HG03196 (cell line): ENCODE measurements around the gene TSPO.

Experiments used
- ATAC-seq: cut with Tn5 transposase; IDR thresholded peaks from one replicate; pipeline ENCODE4 v1.9.1; 2021; ENCODE audit not compliant: unreplicated experiment

Gene TSPO

DNA sequence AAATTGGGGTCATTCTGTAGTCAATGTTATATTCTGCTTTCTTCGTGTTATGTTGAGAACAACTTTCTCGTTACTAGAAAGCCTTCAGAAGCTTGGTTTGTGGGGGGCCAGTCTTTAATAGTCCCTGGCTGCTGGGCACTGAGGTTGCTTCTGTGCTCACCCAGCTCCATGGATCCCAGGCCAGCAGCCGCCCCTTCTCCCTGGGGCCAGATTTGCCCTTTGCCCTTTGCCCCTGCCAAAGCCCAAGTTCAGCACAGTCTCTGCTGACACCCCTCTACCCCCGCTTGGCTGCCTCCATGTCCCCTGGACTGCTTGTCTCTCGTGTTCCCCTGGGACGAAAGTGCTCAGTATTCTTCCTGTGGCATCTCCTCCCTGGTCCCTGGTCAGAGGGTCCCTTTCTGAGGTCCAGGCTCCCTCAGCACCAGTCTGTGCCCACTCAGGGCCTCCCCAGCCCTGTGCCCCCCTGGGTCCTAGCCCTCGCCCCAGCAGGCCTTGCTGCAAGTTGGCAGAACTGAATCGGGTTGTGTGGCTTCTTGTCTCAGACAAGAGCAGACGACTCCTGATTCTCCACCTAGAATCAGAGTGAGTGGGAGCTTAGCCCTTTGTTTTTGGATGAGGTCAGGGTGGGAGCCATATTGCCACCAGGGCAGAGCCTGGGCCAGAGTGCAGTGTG is 6.7 kb downstream of the TSPO start:
- no peak for ATAC-seq

DNA sequence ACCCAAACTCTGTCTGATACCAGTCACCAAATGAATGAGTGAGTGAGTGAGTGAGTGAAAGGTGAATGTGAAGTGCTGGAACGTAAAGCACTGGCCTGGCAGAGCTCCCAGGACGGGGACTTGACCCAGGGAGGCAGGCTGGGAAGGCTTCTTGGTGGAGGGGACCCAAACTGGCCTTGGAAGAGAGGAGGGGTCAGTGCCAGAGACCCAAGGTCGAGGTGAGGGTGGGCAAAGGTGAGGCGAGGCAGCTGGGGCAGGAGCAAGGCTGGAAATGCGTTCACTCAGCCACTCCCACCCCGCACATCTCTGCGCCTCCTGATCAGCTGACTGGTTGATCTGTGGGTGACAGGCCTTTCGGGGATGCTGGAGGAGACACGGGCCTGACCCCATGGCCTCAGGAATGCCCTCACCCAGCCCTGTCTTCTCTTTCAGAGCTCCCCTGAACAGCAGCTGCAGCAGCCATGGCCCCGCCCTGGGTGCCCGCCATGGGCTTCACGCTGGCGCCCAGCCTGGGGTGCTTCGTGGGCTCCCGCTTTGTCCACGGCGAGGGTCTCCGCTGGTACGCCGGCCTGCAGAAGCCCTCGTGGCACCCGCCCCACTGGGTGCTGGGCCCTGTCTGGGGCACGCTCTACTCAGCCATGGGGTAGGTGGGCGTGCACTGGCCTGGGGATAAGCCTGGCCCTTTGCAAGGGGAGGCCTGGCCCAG is 7.6 kb downstream of the TSPO start:
- no peak for ATAC-seq

DNA sequence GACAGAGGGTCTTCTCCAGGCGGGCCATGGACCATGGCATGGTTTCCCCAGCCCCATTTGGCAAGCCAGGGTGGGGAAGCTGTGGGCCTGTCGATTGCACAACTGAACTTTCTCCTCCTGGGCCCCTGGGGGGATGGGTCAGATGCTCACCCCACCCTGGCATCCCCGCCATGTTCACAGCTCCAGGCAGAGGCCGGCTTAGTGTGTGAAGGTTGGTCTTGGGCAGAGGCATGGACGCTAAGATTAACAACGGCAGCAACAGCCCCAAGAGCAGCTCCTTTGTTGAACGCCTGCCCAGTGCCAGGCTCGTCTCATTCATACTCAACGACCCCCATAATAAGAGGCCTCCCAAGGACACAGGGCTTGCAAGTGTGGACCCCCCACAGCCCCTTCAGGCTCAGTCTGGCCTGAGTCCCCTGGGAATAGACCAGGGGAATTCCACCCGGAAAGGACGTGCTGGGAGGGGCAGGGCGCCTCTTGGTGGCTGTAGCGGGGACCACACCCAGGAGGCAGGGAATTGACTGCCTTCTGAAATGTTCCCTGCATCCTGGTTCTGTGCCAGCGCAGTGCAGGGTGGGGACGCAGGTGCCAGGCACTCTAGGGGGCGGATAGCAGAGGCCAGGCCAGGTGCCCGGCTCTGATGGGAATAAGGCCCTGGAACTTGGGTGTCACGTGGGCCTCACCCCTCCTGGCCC is 8.3 kb downstream of the TSPO start:
- no peak for ATAC-seq

DNA sequence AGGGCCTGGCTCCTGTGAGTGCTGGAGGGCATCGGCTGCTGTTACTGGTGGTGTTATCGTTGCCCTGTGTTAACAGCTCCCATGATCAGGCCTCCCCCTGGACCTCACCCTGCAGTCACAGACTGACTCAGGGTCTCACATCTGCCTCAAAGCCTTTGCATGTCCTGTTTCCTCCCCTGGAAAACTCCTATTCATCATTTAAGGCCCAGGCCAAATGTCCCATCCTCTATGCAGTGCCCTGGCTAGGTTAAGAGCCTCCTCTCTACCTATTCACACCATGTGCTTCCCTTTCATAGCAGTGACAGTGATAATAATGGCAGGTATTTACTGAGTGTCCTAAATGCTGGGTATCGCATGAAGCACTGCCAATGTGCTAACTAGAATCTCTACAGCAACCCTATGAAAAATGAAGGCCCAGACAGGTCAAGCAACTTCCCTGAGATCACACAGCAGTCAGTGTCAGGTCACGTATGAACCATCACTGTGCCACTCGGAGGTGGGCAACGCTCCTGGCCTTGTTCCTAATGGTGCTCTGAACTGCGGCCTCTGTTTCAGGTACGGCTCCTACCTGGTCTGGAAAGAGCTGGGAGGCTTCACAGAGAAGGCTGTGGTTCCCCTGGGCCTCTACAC is 9.3 kb downstream of the TSPO start:
- no peak for ATAC-seq

DNA sequence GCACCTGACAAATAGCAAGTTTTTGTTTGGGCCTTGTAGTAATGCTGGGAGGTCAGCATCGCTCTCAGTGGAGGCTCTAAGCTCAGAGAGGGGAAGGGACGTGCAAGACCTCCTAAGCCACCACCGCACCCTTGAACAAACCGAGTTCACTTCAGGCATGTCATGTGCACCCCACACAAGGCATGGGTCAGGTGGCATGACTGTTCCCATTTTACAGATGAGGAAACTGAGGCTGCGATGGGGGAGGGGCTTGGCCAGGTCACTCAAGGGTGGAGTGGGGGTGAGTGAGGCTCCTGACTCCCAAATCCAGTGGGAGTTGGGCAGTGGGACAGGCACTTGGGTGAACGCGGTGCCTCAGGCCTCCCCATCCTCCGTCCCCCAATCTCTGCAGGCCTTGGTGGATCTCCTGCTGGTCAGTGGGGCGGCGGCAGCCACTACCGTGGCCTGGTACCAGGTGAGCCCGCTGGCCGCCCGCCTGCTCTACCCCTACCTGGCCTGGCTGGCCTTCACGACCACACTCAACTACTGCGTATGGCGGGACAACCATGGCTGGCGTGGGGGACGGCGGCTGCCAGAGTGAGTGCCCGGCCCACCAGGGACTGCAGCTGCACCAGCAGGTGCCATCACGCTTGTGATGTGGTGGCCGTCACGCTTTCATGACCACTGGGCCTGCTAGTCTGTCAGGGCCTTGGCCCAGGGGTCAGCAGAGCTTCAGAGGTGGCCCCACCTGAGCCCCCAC is 11.2 kb downstream of the TSPO start:
- ATAC-seq, result no peak

DNA sequence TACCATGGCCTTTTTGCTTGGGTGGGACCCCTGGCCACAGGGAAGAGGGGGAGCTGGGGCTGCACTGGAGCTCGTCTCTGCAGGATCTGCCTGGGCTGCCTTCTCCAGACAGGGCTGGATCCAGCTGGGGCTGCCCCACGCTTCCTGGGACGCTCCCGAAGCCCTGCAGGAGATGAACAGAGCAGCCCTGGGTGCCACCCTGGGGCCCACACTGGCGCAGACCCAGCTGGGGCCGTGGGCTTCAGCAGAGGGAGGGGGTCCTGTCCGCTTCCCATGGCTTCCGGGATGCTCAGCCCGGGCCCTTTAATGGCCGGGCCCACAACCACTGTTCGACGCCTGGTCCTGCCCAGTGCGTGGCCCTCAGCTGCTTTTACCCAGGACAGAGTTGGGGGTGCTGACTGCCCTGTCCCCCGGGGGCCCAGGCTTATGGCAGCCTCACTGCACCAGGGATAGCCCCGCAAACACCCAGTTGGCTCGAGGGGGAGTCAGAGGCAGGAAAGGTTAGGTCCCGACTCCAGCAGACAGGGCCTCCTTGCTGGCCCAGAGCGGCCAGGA is 12.0 kb downstream of the TSPO start:
- ATAC-seq, result no peak

DNA sequence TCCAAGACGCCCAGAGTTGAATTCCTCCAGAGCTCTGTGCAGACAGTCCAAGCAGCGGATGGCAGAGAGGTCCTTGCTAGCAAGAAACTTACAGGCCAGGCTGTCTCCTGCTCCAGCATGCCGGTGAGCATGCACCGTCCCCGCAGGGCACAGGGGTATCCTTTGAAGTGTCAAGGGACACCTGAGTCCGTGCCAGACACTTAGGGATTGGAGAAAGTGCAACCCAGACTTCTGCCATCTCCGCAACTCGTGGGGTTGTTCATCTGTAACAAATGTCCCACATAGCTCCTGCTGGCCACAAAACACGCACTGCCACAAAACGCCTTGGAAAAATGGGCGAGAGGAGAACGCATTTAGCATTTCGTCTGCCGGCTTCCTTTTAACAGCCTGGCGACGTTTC is 13.3 kb downstream of the TSPO start:
- ATAC-seq, result no peak

DNA sequence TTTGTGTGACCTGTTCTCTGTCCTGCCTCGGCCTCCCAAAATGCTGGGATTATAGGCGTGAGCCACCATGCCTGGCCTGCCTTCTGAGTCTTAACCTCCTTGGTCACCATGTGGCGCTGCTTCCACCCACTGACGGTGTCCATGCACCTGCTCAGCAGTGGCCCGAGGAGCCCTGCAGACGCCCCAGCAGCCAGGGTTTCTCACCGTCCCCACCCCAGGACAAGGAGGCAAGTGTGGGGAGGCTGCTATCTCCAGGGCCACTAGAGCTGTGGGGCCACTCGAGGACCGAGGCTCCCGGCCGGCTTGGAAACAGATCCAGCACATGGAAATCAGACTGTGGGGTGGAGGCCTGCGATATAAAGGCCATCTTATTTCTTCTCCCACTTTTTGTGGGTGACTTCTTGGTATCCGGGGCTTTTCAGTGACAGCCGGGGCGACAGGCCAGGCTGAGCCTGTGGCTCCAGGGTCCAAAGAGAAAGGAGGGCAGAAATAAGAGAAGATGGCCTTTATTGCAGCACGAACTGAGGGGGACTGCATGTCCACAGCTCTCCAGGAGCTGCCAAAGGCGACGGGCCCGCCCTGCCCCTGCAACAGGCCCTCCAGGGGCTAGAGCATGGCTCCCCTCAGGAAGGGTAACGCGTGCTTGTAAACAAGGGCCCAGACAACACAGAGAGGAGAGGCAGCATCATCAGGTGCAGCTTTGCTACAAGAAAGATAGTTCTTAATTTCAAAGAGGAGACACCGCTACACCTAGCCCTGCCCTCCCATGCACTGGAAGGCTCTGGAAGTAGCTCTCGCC is 15.0 kb downstream of the TSPO start:
- ATAC-seq, result no peak

DNA sequence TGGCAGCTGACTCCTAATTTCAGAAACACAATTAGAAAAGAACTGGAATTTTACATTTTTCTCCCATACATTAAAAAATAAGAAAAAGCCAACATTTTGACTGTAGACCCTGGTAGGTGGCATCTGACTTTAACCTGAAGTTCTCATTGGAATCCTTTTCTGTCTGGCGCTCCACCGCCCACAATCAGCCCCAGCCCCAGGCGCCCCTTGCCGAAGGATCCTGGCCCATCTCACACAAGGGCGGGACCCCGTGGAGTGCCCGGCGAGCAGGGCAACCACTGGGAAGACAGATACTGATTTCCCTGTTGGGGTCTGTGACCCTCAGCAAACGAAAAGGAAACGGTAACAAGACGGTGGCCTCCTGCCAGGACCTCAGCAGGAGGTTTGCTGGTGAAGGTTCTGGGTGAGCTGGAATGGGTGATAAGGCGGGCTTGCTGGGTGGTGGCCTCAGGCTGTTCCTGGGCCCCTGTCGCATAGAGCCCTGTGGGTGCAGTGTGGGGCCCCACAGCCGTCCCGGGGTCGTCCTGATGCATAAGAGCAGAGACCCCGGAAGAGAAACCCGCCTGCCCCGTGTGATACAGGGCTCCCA is 15.7 kb downstream of the TSPO start:
- no peak for ATAC-seq

DNA sequence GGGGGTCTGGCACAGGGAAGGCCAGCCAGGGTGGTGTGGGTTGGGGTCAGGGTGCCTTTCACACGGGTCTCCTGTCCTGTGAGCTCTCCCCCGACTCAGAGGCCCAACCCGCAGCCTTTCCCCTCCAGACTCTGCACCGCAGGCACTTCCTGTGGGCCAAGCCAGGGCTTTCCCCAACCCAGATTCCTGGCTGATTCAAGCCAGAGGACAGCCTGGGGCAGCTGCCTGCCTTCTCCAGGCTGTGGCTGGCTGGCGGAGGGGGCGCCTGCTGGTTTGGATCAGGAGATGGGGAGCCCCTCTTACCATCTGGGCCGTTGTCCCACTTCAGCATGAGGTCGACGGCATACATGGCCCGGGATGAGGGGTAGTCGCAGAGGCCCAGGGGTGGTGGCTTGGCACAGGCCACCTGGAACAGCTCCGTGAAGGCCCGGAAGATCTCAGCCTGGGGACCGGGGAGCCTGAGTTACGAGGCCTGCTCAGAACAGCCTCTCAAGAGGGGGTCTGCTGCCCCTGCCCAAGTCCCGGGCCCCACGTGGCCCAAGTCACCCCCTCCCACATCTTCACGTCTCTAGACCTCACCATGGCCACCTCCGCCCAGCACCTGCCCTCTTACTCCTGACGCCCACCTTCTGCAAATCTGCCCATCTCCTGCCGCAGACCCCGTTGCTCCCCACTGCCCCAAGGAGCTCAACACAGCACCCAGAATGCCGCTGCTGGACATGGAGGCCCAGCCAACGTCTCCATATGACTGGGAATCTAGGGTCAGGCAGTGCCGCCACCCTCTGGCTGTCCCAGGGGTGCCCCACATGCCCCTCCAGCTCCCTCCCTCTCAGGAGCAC is 17.3 kb downstream of the TSPO start:
- ATAC-seq, result no peak

DNA sequence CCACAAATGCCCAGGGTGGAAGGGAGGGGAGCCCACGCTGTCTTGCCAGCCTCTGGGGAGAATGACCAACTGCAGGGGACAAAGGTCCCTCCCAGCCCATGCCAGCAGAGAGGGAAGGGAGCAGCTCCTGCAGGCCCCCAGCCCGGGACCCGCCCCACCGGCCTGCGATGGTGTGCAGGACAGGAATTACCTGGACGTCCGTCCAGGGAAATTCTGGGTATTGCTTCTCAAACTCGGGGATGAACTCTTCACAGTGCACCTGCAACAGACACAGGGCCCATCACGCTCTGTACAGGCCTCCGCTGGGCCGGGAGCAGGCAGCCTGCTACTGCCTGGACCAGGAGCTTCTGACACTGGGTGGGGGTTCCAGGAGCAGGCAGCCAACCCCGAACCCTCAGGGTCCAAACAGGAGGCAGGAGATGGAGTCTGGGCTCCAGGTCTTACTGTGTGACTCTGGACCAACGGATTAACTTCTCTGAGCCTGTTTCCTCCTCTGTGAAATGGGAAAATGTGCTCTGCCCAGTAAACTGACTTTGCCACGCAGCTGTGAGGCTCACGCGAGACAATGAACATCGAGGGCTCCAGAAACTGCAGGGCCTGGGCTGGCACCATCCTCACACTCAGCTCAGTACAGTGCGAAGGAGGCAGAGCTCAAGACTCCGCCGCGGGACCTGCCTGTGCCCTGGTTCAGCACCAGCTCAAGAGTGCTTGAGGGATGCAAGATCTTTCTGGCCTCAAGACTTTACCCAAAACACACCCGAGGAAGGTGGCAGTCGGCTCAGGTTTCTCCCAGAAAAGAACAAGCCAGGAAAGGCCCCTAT is 18.2 kb downstream of the TSPO start:
- ATAC-seq, result no peak

DNA sequence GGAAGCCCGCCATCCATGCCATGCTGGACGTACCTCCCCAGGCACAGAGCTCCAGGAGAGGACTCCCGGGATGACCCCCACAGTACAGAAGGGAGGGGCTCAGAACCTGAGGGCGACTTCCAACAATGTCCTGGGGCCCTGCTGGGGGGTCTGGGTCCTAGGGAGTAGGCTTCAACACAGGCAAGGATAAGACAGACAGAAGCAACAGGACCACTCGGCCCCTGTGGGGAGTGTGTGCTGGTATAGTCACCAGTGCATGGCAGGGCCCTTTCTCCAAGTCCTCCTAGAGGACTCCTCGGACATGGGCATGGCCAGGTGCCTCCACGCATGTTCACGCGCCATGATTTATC is 18.7 kb downstream of the TSPO start:
- no peak for ATAC-seq

DNA sequence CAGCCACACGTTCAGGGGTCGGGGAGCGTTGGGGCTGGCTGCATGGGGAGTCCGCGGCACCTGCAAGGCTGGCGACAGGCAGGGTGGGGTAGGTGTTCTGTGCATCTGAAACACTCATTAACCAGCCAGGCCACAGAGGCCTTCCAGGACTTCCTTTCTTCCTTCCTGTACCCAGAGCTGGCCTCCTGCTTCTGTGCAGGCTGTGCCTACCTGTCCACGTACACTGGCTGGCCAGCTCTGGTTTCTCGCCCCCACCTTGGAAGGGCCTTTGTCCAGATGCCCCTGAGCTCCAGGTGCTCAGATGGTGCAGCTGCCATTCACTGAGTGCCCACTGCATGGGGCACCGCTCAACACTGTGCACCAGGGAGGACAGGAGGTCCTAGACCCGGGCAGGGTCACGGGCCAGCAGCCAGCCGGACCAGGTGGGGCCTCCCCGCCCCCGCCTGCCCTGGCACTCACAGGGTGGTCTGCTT is 19.7 kb downstream of the TSPO start:
- no peak for ATAC-seq

DNA sequence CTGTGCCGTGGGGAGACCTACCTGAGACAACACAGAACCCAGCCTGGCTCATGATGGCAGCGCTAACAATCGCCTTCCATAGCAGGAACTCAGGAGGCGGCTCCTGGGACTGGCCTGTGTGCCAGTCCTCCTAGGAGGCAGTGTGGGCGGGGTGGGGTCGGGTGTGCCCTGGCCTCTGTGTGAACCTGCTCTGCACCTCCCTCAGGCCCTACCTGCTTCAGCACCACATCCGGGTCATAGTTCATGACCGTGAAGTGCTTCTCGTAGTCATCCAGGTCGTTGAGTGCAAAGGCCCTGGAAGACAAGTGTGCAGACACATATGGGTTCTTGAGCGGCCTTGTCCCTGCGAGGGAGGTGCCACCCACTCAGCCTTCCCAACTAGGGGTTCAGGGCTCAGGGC is 20.2 kb downstream of the TSPO start:
- ATAC-seq, result no peak

DNA sequence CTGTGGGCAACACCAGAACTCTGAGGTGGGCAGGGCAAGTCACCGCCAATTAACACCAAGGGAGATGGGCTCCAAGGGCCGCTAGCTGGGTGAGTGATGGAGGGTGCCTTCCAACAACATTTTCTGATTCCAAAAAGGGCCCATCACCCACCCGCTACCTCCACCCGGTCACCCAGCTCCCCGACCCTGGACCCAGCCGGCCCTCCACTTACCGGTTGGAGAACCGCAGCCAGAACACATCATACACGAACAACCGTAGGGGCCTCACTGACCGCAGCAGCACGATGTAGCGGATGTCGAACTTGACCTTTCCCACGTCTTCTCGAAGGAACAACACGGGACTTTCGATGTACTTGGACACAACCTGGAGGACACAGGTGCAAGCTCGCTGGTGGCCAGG is 20.8 kb downstream of the TSPO start:
- ATAC-seq, result no peak

DNA sequence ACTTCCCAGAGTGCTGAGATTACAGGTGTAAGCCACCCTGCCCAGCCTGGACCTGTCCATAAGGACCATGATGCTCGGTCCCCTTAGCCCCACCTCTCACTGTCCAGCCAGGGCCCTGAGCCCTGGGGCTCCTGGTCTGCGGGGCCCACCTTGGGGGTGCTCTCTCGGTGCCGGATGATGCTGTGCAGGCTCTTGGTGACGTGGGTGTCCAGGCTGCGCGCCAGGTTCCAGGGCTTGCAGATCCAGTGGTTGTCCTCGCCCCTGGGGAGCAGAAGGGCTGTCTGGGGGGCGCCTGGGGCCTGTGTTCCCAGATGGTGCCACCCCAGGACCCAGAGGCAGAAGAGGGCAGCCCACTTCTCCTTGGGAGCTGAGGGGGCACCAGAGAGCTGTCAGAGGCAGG is 22.2 kb downstream of the TSPO start:
- no peak for ATAC-seq

DNA sequence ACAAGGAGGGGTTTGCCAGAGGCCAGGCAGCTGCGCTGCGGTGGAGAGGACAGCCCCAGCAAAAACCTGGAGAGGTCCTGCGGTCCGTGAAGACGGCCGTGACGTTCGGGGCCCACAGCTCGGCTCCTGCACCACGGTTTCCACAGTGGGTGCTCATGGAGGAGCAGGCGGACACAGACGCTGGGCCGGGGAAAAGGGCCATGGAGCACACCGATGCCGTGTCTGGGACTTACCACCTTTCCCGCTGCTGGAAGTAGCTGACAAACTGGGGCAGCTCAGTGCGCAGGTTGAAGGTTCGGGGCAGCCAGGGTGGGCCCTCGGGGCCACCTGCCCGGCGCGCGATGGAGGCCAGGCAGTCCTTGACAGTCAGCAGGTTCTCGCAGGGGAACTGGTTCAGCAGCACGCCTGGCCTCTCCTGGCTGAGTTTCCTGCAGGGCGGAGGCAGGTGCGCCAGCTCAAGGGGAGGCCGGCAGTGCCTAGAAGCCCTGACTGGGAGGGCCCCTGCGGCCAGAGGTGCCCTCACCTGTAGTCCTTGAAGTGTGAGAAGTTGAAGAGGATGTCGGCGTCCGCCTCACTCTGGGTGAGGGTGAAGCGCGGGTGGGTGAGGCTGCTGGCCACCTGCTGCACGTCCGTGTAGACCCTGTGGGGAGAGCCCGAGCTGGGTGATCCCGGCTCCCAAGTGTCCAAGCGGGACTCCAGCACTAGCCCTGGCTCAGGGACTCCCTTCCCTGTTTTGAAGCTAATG is 22.8 kb downstream of the TSPO start:
- ATAC-seq, result no peak
